NCI-H446 treated with DMSO at 0.1 percent for 48 hours (cell line): ENCODE measurements around the gene ASB1.
A peak's percentile ranks its signal among the peaks of the same experiment; 100 is the strongest.

Experiments used
- DNase-seq: peaks from one replicate; lab custom pipeline; 2025; lab: John Stamatoyannopoulos, UW

The ASB1 gene

DNA sequence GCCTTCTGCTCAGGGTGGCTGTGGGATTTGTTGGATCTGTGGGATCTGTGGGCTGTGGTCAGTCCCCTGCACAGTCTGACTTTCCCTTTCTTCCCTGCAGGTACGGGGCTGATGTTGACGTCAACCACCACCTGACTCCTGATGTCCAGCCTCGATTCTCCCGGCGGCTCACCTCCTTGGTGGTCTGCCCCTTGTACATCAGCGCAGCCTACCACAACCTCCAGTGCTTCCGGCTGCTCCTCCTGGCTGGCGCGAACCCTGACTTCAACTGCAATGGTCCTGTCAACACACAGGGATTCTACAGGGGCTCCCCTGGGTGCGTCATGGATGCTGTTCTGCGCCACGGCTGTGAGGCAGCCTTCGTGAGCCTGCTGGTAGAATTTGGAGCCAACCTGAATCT lies 17.5 kb downstream of the ASB1 start:
- no peak for DNase-seq

- no peak for DNase-seq
Observed at GRCh38 chr2:238445409-238446190, 18.9 kb downstream of the ASB1 start.

DNA sequence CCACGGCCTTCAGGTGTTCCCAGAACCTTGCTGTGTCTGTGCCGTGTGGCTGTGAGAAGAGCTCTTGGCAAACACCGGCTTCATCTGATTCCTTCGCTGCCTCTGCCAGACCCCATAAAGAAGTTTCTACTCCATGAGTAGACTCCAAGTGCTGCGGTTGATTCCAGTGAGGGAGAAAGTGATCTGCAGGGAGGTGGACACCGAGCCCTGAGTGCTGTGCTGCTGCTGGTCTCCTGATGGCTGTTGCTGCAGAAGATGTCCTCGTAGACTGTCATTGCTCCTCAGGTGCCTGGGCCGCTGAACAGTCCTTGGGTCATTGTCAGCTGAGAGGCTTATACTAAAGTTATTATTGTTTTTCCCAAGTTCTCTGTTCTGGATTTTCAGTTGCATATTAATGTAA lies 19.6 kb downstream of the ASB1 start:
- no peak for DNase-seq

DNA sequence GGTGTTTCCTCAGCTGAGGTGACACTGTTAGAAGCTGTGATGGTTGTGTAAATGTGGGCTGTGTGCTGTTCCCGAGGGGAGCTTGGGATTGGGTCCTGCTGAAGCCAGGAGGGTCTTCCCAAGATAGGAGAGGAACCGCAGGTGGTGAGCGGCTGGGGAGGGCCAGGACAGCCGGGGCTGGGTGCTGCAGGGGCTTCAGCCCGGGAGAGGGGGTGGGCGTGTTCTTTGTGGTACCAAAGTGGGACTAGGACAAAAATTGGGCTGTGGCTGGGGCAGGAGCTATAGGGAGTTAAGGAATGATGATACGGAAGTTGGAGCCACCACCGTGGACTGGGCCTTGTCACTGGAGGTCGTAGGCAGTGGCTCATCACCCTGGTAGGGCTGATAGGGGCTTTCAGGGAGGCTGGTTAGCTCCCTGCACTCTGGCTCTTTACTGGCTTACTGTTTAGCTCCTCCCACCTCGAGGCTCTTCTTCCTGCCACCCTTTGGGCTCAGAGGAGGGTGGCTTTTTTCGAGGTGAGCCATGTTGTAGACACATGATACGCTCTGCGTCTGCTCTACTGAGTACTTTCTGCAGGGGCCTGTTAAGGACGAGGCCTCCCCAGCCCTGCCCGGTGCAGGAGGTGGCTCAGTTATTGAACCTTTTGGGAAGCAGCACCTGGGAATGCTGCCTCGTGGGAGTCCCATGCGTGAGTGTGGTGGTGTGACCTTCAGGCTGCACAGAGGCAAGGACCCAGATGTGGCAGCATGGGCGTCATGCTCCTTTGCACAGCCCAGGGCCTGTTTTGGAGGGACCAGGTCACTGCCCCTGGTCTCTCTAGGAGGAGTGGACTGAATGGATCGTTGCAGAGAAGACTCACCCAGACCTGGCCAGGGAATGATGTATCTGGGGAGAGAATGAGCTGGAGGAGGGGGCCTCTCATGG lies 21.6 kb downstream of the ASB1 start:
- no peak for DNase-seq

DNA sequence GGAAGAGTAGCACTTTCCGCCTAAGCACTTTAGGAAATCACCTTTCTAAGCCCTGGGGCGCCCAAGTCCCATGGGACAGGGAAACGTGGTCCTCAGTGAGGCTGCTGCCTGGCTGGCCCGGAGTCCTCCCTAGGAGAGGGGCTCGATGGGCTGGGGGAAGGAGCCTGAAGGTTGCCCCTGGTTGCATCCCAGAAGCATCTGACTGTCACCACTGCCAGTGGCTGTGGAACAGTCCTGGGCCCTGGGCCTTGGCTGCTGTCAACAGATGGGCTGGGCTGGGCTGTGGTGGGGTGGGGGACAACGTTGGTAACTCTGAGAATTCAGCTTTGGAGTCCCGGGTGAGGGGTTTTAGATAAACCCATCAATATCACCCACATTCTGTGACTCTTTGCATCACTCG lies 22.5 kb downstream of the ASB1 start:
- DNase-seq: no peak

- no peak for DNase-seq
Observed at GRCh38 chr2:238449909-238450417, 23.2 kb downstream of the ASB1 start.

DNA sequence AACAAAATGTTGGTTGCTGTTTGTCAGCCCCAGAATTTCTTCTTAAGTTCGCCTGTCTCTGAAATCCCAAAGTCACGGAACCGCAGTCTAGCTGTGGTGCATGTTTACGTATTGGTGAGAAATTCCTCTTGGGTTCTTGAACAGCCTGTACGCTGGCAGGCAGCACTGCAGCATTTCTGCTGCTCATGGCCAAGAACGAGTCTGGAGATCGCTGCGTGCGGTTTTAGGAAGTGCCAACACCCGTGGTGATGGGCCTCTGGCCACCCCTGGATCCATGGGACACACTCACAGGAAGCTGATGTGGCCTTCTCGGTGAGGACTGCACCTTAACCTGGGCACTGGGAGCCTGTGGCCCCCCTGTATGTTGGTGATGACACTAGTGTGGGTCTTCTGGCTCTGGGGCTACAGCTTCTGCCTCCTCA lies 23.7 kb downstream of the ASB1 start:
- no peak for DNase-seq

DNA sequence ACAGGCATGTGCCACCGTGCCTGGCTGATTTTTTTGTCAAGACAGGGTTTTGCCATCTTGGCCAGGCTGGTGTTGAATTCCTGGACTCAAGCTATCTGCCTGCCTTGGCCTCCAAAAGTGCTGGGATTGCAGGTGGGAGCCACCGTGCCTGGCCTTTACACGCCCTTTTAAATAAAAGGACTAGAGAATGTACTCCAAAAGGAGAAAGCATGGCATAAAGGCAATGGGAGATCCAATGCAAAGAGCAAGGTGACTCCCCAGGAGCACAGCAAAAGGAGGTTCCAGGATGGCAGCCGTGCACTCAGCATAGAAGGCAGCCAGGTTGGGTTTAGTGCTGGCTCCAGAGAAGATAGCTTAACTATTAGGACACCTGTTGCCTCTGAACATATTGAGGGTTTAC lies 27.1 kb downstream of the ASB1 start:
- no peak for DNase-seq

- DNase-seq: no peak
Observed at GRCh38 chr2:238456449-238456848, 29.7 kb downstream of the ASB1 start.

DNA sequence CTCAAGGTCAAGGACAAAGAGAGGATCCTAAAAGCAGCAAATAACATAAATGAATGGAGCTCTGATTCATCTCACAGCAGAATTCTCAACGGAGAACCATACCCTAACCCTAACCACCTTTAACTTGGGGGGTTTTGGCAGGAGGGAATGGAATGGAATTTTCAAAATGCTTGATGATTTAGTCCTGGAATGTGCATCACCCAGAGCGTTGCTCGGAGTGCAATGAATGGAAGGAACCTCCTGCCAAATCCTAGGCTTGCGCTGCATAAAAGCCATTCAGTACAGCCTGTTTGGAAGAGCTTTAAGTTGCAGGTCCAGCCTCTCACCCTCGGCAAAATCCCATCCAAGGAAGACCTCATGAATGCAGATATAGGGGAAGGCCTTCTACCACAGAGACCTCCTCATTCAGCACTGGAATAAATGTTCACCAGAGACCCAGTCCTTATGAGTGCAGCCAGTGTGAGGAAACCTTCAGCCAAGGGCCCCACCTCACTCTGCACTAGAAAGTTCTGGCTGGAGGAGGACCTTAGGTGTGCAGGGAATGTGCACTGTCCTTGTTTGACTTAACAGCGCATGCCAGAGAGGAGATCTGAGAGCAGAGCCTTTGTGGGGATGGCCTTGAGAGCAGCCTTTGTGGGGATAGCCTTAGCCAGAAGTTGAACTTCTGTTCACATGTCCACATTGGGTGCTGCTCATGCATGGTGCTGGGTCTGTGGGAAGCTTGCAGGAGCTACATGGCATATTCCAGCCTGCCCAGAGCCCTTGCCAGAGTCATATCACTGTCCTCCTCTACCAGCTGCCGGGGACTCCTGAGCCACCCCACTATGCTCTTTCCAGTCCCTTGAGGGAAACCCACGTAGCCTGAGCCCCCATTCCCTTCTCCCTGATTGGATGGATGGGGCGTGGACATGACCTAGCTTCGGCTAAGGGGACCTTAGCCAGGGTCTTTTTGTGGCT lies 30.5 kb downstream of the ASB1 start:
- no peak for DNase-seq

- no peak for DNase-seq
Observed at GRCh38 chr2:238457927-238458324, 31.2 kb downstream of the ASB1 start.

DNA sequence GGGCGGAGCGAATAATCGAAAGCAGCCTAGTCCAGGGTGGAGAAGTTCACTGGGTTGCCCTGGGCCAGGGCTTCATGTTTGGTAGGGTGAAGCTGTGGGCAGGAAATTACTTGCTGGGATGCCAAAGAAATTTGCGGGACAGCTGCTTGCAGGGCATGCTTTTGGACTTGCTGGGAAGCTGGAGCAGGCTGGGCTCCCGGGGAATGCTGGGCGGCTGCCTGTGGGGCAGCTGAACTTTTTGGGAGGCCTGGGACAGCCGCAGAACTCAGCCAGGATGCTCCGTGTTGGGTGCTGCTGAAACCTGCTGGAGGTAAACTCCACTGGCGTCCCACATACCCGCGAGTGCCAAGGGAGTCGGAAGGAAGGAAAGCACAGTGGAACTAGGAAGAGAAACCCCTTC lies 31.9 kb downstream of the ASB1 start:
- peak; percentile 27 for DNase-seq

- peak; percentile 63 for DNase-seq
Observed at GRCh38 chr2:238459081-238459629, 32.4 kb downstream of the ASB1 start.

- DNase-seq: no peak
Observed at GRCh38 chr2:238461051-238461450, 34.3 kb downstream of the ASB1 start.

DNA sequence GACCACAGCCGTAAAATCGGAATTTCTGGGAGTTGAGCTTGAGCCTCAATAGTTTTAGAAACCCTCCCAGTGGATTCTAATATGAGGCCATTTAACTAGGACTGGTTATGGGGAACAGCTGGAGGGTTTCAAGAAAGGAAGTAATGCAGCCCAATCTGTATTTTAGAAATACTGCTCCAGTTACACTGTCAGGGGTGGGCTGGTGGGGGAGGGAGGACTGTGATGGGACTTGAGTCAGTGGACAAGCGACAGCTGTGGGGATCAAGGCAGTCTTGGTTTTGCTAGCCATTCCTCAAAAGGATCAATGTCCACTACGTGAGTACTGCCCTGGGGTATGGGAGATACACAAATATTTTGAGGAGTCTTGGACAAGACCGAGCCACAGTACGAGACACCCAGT lies 34.8 kb downstream of the ASB1 start:
- DNase-seq: no peak

DNA sequence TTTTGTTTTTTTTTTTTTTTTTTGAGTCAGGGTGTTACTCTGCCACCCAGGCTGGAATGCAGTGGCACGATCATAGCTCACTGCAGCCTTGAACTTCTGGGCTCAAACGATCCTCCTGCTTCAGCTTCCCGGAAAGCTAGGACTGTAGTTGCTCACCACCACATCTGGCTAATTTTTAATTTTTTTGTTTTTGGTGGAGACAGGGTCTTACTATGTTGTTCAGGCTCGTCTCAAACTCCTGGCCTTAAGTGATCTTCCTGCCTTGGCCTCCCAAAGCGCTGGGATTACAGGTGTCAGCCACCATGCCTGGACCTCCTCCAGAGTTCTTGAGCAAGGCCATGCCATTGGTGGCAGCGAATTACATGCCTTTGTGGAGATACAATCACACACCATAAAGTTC lies 35.2 kb downstream of the ASB1 start:
- no peak for DNase-seq

- DNase-seq: peak; percentile 30
Observed at GRCh38 chr2:238462782-238463396, 36.2 kb downstream of the ASB1 start.

- no peak for DNase-seq
Observed at GRCh38 chr2:238464389-238464788, 37.7 kb downstream of the ASB1 start.

- no peak for DNase-seq
Observed at GRCh38 chr2:238465487-238466242, 38.9 kb downstream of the ASB1 start.

GRCh38 chr2:238466243-238466756 lies 39.6 kb downstream of the ASB1 start:
- DNase-seq: no peak
